Heart left ventricle (tissue), 16 donors: ENCODE measurements around the gene SLC44A1. TPM values are rescaled to one million over a fixed set of nuclear protein-coding genes. Genes with fewer than 3 reads are reported as not detected.

ENCODE experiments used
- ATAC-seq, 4 donors: fragments of 200-7000 bp; cut with Tn5 transposase; one replicate each; pipeline ENCODE4 v1.9.1; 2020 to 2022; ENCODE audit warnings: moderate library complexity in 4 of 4, mild to moderate bottlenecking in 3 of 4, moderate number of reproducible peaks in 1 of 4
- DNase-seq, 5 donors: peaks; one replicate each; pipeline ENCODE4 v3.0.0-alpha.2; 2020
- H3K27ac ChIP-seq, 12 donors: fragments of 200-600 bp; sonication (generic) in 4 of 12; one replicate each; pipeline versions ENCODE4 v1.5.0 to v1.8.0; 2016 to 2022; ENCODE audit warnings: mild to moderate bottlenecking in 2 of 12
- H3K27me3 ChIP-seq, 9 donors: fragments of 200-600 bp; sonication (generic) in 2 of 9; one replicate each; pipeline versions ENCODE4 v1.5.1 to v1.8.0; 2016 to 2022; ENCODE audit warnings: mild to moderate bottlenecking in 3 of 9
- H3K36me3 ChIP-seq, 9 donors: fragments of 200-600 bp; sonication (generic) in 2 of 9; one replicate each; pipeline versions ENCODE4 v1.5.0 to v1.8.0; 2018 to 2022; ENCODE audit warnings: mild to moderate bottlenecking in 2 of 9
- H3K4me1 ChIP-seq, 12 donors: fragments of 200-600 bp; sonication (generic) in 4 of 12; one replicate each; pipeline versions ENCODE4 v1.5.0 to v1.8.0; 2016 to 2022; ENCODE audit warnings: mild to moderate bottlenecking in 3 of 12
- H3K4me3 ChIP-seq, 12 donors: fragments of 200-600 bp; sonication (generic) in 4 of 12; one replicate each; pipeline versions ENCODE4 v1.5.0 to v1.8.0; 2017 to 2022; ENCODE audit warnings: mild to moderate bottlenecking in 9 of 12, moderate library complexity in 4 of 12
- H3K9me3 ChIP-seq, 12 donors: fragments of 200-600 bp; sonication (generic) in 4 of 12; one replicate each; pipeline versions ENCODE4 v1.5.0 to v1.8.0; 2016 to 2022; ENCODE audit warnings: mild to moderate bottlenecking in 1 of 12
- POLR2A ChIP-seq, 2 donors: fragments of 450-650 bp; IDR thresholded peaks; one replicate each; pipeline ENCODE4 v1.6.1; 2017; ENCODE audit warnings: antibody characterized with exemption in 2 of 2, mild to moderate bottlenecking in 2 of 2, moderate library complexity in 2 of 2
- WGBS, 4 donors: extraction: QIAGEN DNeasy Blood & Tissue Kit in 2 of 4; methylation state at CpG; one replicate each; pipeline versions ENCODE4 v1.1.5 to v1.1.7; 2013 to 2018; 5-methylcytosine and 5-hydroxymethylcytosine counted together
- intact Hi-C, 10 donors: fragments of 100-400 bp; cut with DNase I; formaldehyde crosslinking; loops; one replicate each; pipeline versions ENCODE4 v1.11.1 to v1.14.2; 2022
- polyA plus RNA-seq, 2 donors: library from polyadenylated mRNA; stranded (reverse); fragments of 200-250 nt; gene quantifications; one replicate each; pipeline ENCODE4 v1.2.3, GENCODE V29; 2013
- total RNA-seq, 9 donors: library from RNA; depleted of rRNA in 2 of 9; stranded (reverse); fragments of >200 nt in 2 of 9; fragmentation: NEBNext Ultra II Directional in 3 of 9; extraction: Animal tissue kit (Norgen Biotek cat#: 25700) in 3 of 9; gene quantifications; one replicate each; pipeline versions ENCODE4 v1.1.0 to v1.2.4, GENCODE V29; 2016 to 2023
- TF ChIP-seq, protein P1 (sequence below), 12 donors: fragments of 200-600 bp; sonication (generic) in 4 of 12; IDR thresholded peaks; one replicate each; pipeline versions ENCODE4 v1.5.0 to v1.8.0; 2018 to 2022; ENCODE audit warnings: antibody characterized with exemption in 12 of 12, mild to moderate bottlenecking in 5 of 12
- donor health status: ischemic (EF 13 %, LVEDD 7.1; RV severe dilation, severe dysfunction).
- donor health status: healthy with polysubstance abuse.
- donor health status: DM: no; HTN: yes; CAD: no.
- donor health status: DM: no; HTN: no; CAD: no.
- donor health status: ischemic (EF 25% LVEDD 6.9; RV normal size, moderate dysfunction).
- donor health status: ischemic (EF 25% LVEDD 5.7; RV mildly dilated, moderate dysfunction).
- donor health status: healthy.
- donor health status: DM: yes; HTN: yes; CAD: no.
- donor health status: ischemic (EF 35%, LVEDD 5.7; RV mildly dilated, moderate dysfunction).
- donor health status: nonischemic (EF 11% LVEDD 7.7; RV severe dilation, severe dysfunction).
- donor health status: DM: yes; HTN: yes; CAD: no.
- donor health status: PGD.
- donor health status: ischemic (EF 29% LVEDD 5.4; RV normal size, mild dysfunction).
- donor health status: nonischemic (EF 23%, LVEDD 6.1; RV moderate dilation, normal function).

Gene SLC44A1
- total and polyA plus RNA-seq, 11 donors = 5.1 to 29.4 (median 21.3) TPM

DNA sequence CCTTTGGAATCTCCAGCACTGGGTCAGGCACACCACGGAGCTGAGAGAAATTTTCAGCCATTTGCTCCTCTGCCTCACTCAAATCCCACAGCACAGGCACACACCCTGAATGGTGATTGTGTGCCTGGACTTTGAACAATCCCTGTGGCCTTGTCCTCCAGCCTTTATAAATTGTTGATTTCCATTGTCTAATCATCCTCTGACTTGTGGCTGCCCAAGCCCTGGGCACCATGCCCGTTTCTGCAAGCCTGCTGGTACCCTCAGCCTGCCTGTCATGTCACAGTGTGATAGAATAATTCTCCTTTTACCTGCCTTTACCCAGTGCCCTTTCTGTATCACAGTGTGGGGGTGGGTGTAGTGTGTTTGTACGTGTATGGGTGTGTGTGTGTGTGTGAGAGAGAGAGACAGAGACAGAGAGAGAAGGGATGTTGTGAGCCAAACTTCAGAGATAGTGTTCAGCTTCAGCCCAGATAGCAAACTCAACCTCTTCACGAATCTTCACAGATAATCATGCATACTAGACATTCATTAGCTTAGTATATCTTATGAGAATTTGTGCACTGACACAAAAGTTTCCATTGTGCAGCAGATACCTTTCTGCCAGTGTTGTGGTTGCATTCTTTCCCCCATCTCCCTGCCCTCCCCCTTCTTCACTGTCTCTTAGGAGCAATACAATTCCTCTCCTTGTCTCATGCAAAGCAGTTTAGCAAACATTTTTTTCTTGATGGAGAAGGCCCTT is 27.8 kb upstream of the SLC44A1 start:
- no peak overlapping the region for H3K4me3 ChIP-seq
- DNase-seq (peak in 4 of 5 donors; percentile 23 to 34 (median 28)), ATAC-seq (peak; percentile 51 to 76 (median 64))
- TF ChIP-seq POLR2A (IDR thresholded peaks at IDR 0.05) = no peak
- TF ChIP-seq, protein P1, sequence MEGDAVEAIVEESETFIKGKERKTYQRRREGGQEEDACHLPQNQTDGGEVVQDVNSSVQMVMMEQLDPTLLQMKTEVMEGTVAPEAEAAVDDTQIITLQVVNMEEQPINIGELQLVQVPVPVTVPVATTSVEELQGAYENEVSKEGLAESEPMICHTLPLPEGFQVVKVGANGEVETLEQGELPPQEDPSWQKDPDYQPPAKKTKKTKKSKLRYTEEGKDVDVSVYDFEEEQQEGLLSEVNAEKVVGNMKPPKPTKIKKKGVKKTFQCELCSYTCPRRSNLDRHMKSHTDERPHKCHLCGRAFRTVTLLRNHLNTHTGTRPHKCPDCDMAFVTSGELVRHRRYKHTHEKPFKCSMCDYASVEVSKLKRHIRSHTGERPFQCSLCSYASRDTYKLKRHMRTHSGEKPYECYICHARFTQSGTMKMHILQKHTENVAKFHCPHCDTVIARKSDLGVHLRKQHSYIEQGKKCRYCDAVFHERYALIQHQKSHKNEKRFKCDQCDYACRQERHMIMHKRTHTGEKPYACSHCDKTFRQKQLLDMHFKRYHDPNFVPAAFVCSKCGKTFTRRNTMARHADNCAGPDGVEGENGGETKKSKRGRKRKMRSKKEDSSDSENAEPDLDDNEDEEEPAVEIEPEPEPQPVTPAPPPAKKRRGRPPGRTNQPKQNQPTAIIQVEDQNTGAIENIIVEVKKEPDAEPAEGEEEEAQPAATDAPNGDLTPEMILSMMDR (IDR thresholded peaks at IDR 0.05) = no peak
- no peaks in the 10 kb centered on the region for H3K9me3 ChIP-seq
- peaks cover 0 to 12% (median 0%) of the 10 kb centered on the region in 12 donors for H3K4me1 ChIP-seq
- peak overlapping the region in 1 of 12 donors; percentile 67 for H3K27ac ChIP-seq
- H3K36me3 ChIP-seq = no peaks in the 10 kb centered on the region
- 28 to 41% (median 38%) methylated on average over 4 of the region's 4 CpGs for WGBS, 4 donors
- intact Hi-C loops = no loop called here
- no peaks in the 10 kb centered on the region for H3K27me3 ChIP-seq

DNA sequence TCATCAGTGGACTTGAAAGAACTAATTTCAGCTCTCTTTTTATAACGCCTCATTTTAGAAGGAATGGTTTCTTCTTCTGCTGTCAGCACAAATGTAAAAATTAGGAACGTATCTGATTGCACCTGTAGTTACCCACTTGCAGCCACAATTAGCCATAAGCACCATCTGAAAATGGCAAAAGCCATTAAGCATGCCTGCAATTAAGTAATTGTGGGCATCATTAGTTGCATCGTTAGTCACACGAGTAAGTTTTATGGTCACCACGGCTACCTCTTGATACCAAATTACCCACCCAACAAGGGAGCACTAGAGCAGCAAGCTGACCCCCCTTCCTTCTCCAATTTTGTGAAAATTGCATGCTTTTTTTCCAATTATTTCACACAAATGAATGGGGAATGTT is 25.8 kb upstream of the SLC44A1 start:
- TF ChIP-seq POLR2A (IDR thresholded peaks at IDR 0.05) = no peak
- TF ChIP-seq, protein P1 (IDR thresholded peaks at IDR 0.05) = no peak
- Histone ChIP-seq H3K4me3 (no peak overlapping the region), H3K36me3 (no peaks in the 10 kb centered on the region), H3K4me1 (peaks cover 0 to 12% (median 0%) of the 10 kb centered on the region in 12 donors), H3K27me3 (no peaks in the 10 kb centered on the region), H3K27ac (no peak overlapping the region), H3K9me3 (peaks cover 0 to 12% (median 7%) of the 10 kb centered on the region in 12 donors)
- DNase-seq (no peak), ATAC-seq (no peak)
- 91 to 93% (median 92%) methylated on average over 5 of the region's 5 CpGs for WGBS, 4 donors
- intact Hi-C loops = no loop called here

- H3K4me1 ChIP-seq = peaks cover 0 to 12% (median 0%) of the 10 kb centered on the region in 12 donors
- H3K27me3 ChIP-seq = no peaks in the 10 kb centered on the region
- WGBS, 4 donors = 55 to 67% (median 60%) methylated on average over 1 of the region's 1 CpG
- ATAC-seq (no peak), DNase-seq (no peak)
- no peak overlapping the region for H3K4me3 ChIP-seq
- H3K36me3 ChIP-seq = no peaks in the 10 kb centered on the region
- peaks cover 0 to 19% (median 12%) of the 10 kb centered on the region in 12 donors for H3K9me3 ChIP-seq
- no peak overlapping the region for H3K27ac ChIP-seq
- no peak for TF ChIP-seq POLR2A (IDR thresholded peaks at IDR 0.05)
- TF ChIP-seq, protein P1 (IDR thresholded peaks at IDR 0.05) = no peak
- intact Hi-C loops = no loop called here
Observed at GRCh38 chr9:105219291-105219805, 25.1 kb upstream of the SLC44A1 start.

GRCh38 chr9:105220451-105220850 is 24.0 kb upstream of the SLC44A1 start:
- ATAC-seq (no peak), DNase-seq (no peak)
- TF ChIP-seq, protein P1 (IDR thresholded peaks at IDR 0.05) = no peak
- no peak for TF ChIP-seq POLR2A (IDR thresholded peaks at IDR 0.05)
- H3K4me3 ChIP-seq = no peak overlapping the region
- no peaks in the 10 kb centered on the region for H3K36me3 ChIP-seq
- H3K4me1 ChIP-seq = peaks cover 0 to 12% (median 0%) of the 10 kb centered on the region in 12 donors
- H3K9me3 ChIP-seq = peaks cover 0 to 30% (median 15%) of the 10 kb centered on the region in 12 donors
- no peak overlapping the region for H3K27ac ChIP-seq
- no peaks in the 10 kb centered on the region for H3K27me3 ChIP-seq
- intact Hi-C loops = no loop called here
- WGBS, 4 donors = 85 to 92% (median 91%) methylated on average over 3 of the region's 3 CpGs
